GM18508 (cell line): Measurements from ENCODE around the gene REV1.
"Not testable (repeated sequence)": the region's sequence is repeated elsewhere in the genome, so short reads cannot be mapped to it uniquely, and the experiment has no call there.

Experiments used
- ATAC-seq: cut with Tn5 transposase; IDR thresholded peaks from one replicate; pipeline ENCODE4 v1.9.1; 2021; ENCODE audit warnings: moderate number of reproducible peaks; ENCODE audit not compliant: insufficient read depth, unreplicated experiment

The REV1 gene

GRCh38 chr2:99488539-99489062, 1.2 kb downstream of the REV1 start:
- no peak for ATAC-seq

- ATAC-seq = no peak
Measured at GRCh38 chr2:99487906-99488305, 1.9 kb downstream of the REV1 start.

- ATAC-seq = no peak
Measured at GRCh38 chr2:99485824-99486223, 4.0 kb downstream of the REV1 start.

GRCh38 chr2:99485411-99485810, 4.4 kb downstream of the REV1 start:
- ATAC-seq = no peak

GRCh38 chr2:99484205-99484604, 5.6 kb downstream of the REV1 start:
- ATAC-seq = no peak

GRCh38 chr2:99481941-99482340, 7.9 kb downstream of the REV1 start:
- ATAC-seq = no peak

- no peak for ATAC-seq
Measured at GRCh38 chr2:99481527-99481926, 8.3 kb downstream of the REV1 start.

GRCh38 chr2:99480390-99480789, 9.4 kb downstream of the REV1 start:
- no peak for ATAC-seq

GRCh38 chr2:99478632-99479031, 11.2 kb downstream of the REV1 start:
- no peak for ATAC-seq

- no peak for ATAC-seq
Measured at GRCh38 chr2:99477054-99477453, 12.8 kb downstream of the REV1 start.

GRCh38 chr2:99476629-99477028, 13.2 kb downstream of the REV1 start:
- ATAC-seq = no peak

GRCh38 chr2:99475095-99475494, 14.7 kb downstream of the REV1 start:
- ATAC-seq = not testable (repeated sequence)

GRCh38 chr2:99473518-99474083, 16.2 kb downstream of the REV1 start:
- ATAC-seq = no peak

GRCh38 chr2:99472600-99472960, 17.2 kb downstream of the REV1 start:
- ATAC-seq = no peak

GRCh38 chr2:99471654-99472599, 17.9 kb downstream of the REV1 start:
- ATAC-seq = no peak

GRCh38 chr2:99470957-99471356, 18.9 kb downstream of the REV1 start:
- ATAC-seq = no peak

GRCh38 chr2:99470459-99470858, 19.4 kb downstream of the REV1 start:
- ATAC-seq = not testable (repeated sequence)

GRCh38 chr2:99469394-99469793, 20.4 kb downstream of the REV1 start:
- no peak for ATAC-seq

GRCh38 chr2:99468155-99468554, 21.7 kb downstream of the REV1 start:
- ATAC-seq = no peak

- no peak for ATAC-seq
Measured at GRCh38 chr2:99467390-99467789, 22.4 kb downstream of the REV1 start.

GRCh38 chr2:99461828-99462483, 27.9 kb downstream of the REV1 start:
- ATAC-seq = no peak
